Neural cell (in vitro differentiated cells): Measurements from ENCODE around the gene PHLPP1. TPM values are rescaled to one million over a fixed set of nuclear protein-coding genes. Genes with fewer than 3 reads are reported as not detected.

Experiments used
- H2AFZ ChIP-seq: fragments of 200-600, 300-800 bp; sonication (generic), shearing (Covaris generic); 2 replicates; pipeline ENCODE4 v1.6.0; 2014; ENCODE audit warnings: low read depth, mild to moderate bottlenecking, antibody characterized with exemption, low read length, moderate library complexity
- H3F3A ChIP-seq: fragments of 200-600 bp; shearing (Covaris generic); 2 replicates; pipeline ENCODE4 v1.6.1; 2016; ENCODE audit warnings: mild to moderate bottlenecking, moderate library complexity, mixed read lengths, antibody characterized with exemption, low read length; ENCODE audit not compliant: insufficient read depth, poor library complexity, severe bottlenecking
- H3K27ac ChIP-seq: fragments of 200-600, 300-800 bp; sonication (generic), shearing (Covaris generic); 2 replicates; pipeline ENCODE4 v1.5.1; 2014; ENCODE audit warnings: mild to moderate bottlenecking, low read length, moderate library complexity
- H3K27me3 ChIP-seq: fragments of 300-800, 200-600 bp; sonication (generic), shearing (Covaris generic); 2 replicates; pipeline ENCODE4 v1.6.0; 2014; ENCODE audit warnings: mild to moderate bottlenecking, low read depth, low read length, moderate library complexity; ENCODE audit not compliant: insufficient read depth
- H3K36me3 ChIP-seq: fragments of 300-800, 200-600 bp; sonication (generic), shearing (Covaris generic); 2 replicates; pipeline ENCODE4 v1.5.1; 2014; ENCODE audit warnings: mild to moderate bottlenecking, antibody characterized with exemption, low read length, moderate library complexity; ENCODE audit not compliant: insufficient read depth
- H3K4me2 ChIP-seq: fragments of 300-800, 200-600 bp; sonication (generic), shearing (Covaris generic); 2 replicates; pipeline ENCODE4 v1.6.0; 2014; ENCODE audit warnings: mild to moderate bottlenecking, low read length
- H3K4me3 ChIP-seq: fragments of 300-800, 200-600 bp; sonication (generic), shearing (Covaris generic); 2 replicates; pipeline ENCODE4 v1.5.1; 2014; ENCODE audit warnings: mild to moderate bottlenecking, low read length, moderate library complexity
- H3K79me2 ChIP-seq: fragments of 200-600 bp; shearing (Covaris generic); replicated peaks from 2 replicates; pipeline ENCODE4 v1.6.0; 2014; ENCODE audit warnings: mild to moderate bottlenecking, low read length, moderate library complexity; ENCODE audit not compliant: insufficient read depth
- H3K9ac ChIP-seq: fragments of 300-800, 200-600 bp; sonication (generic), shearing (Covaris generic); 2 replicates; pipeline ENCODE4 v1.6.1; 2016; ENCODE audit warnings: mild to moderate bottlenecking, low read length, mixed read lengths
- H3K9me2 ChIP-seq: fragments of 200-600 bp; shearing (Covaris generic); 2 replicates; pipeline ENCODE4 v1.6.1; 2016; ENCODE audit warnings: mild to moderate bottlenecking, low read length, mixed read lengths; ENCODE audit not compliant: insufficient read depth
- H3K9me3 ChIP-seq: fragments of 200-600, 300-800 bp; sonication (generic), shearing (Covaris generic); 2 replicates; pipeline ENCODE4 v1.6.1; 2016; ENCODE audit warnings: mild to moderate bottlenecking, mixed run types, low read length, moderate library complexity, mixed read lengths
- H4K20me1 ChIP-seq: fragments of 200-600 bp; shearing (Covaris generic); 2 replicates; pipeline ENCODE4 v1.6.1; 2016; ENCODE audit warnings: mild to moderate bottlenecking, mixed run types; ENCODE audit not compliant: insufficient read depth
- EP300 ChIP-seq: fragments of 450-650 bp; conservative IDR thresholded peaks from 2 replicates; pipeline ENCODE4 v1.6.1; 2014; ENCODE audit warnings: antibody characterized with exemption, mild to moderate bottlenecking, moderate library complexity; ENCODE audit not compliant: poor library complexity, severe bottlenecking
- EZH2 ChIP-seq: fragments of 200-600, 300-800 bp; shearing (Covaris generic), sonication (generic); IDR thresholded peaks from 2 replicates; pipeline ENCODE4 v1.6.1; 2014; ENCODE audit warnings: antibody characterized with exemption, low read length, borderline replicate concordance, mild to moderate bottlenecking; ENCODE audit not compliant: insufficient read depth, poor library complexity, severe bottlenecking
- MXI1 ChIP-seq: fragments of 450-650 bp; conservative IDR thresholded peaks from 2 replicates; pipeline ENCODE4 v1.6.1; 2014; ENCODE audit warnings: antibody characterized with exemption, mild to moderate bottlenecking; ENCODE audit not compliant: poor library complexity, severe bottlenecking
- POLR2AphosphoS5 ChIP-seq: IDR thresholded peaks from 2 replicates; pipeline ENCODE4 v1.6.1; 2012
- RAD21 ChIP-seq: fragments of 450-650 bp; conservative IDR thresholded peaks from 2 replicates; pipeline ENCODE4 v1.6.1; 2014; ENCODE audit warnings: antibody characterized with exemption, mild to moderate bottlenecking, moderate library complexity
- SMC3 ChIP-seq: fragments of 450-650 bp; conservative IDR thresholded peaks from 2 replicates; pipeline ENCODE4 v1.6.1; 2014; ENCODE audit warnings: antibody characterized with exemption, mild to moderate bottlenecking, moderate library complexity; ENCODE audit not compliant: poor library complexity
- TAF1 ChIP-seq: IDR thresholded peaks from 2 replicates; pipeline ENCODE4 v1.6.1; 2012; ENCODE audit warnings: low read depth
- polyA plus RNA-seq: library from polyadenylated mRNA; depleted of rRNA; stranded (reverse); fragments of >200 nt; gene quantifications from 2 replicates; pipeline ENCODE4 v1.2.3, GENCODE V29; 2014
- TF ChIP-seq, protein P1 (sequence below): IDR thresholded peaks from 2 replicates; pipeline ENCODE4 v1.6.1; 2012; ENCODE audit warnings: borderline replicate concordance
- TF ChIP-seq, protein P2 (sequence below): fragments of 450-650 bp; IDR thresholded peaks from 2 replicates; pipeline ENCODE4 v1.5.1; 2014; ENCODE audit warnings: antibody characterized with exemption, mild to moderate bottlenecking, moderate library complexity; ENCODE audit not compliant: poor library complexity, severe bottlenecking

PHLPP1 gene
- polyA plus RNA-seq, 1 donor from 2014 or later, result 4.5 TPM

DNA sequence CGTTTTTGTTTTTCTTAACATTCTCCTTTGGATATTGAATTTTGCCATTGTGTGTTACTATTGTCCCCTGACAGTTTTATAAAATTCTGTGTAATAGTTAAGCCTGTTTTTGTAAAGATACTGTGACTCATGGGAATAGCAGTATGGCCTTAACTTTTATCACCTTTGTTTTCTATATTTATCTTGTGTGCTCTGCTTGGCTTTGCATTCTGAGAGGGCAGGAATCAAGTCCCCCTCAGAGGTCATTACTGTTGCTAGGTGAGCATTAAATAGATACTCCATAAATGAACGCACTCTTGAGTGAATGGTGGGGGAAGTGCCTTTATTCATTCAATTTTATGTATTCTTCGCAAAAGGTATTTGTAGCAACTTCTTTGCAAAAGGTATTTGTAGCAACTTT is 160.0 kb downstream of the PHLPP1 start:
- Histone ChIP-seq H3K4me2 (no peak overlapping the region), H3K27me3 (no peaks in the 10 kb centered on the region), H3K9me2 (no peaks in the 10 kb centered on the region), H3F3A (no peaks in the 10 kb centered on the region), H3K36me3 (no peaks in the 10 kb centered on the region), H4K20me1 (no peaks in the 10 kb centered on the region), H3K9ac (no peak overlapping the region), H3K27ac (no peak overlapping the region), H2AFZ (no peak overlapping the region), H3K79me2 (no peaks in the 10 kb centered on the region), H3K9me3 (no peaks in the 10 kb centered on the region), H3K4me3 (no peak overlapping the region)
- TF ChIP-seq RAD21 (no peak), SMC3 (no peak), POLR2AphosphoS5 (no peak), EP300 (no peak), TAF1 (no peak), MXI1 (no peak), EZH2 (no peak)
- TF ChIP-seq, protein P1, sequence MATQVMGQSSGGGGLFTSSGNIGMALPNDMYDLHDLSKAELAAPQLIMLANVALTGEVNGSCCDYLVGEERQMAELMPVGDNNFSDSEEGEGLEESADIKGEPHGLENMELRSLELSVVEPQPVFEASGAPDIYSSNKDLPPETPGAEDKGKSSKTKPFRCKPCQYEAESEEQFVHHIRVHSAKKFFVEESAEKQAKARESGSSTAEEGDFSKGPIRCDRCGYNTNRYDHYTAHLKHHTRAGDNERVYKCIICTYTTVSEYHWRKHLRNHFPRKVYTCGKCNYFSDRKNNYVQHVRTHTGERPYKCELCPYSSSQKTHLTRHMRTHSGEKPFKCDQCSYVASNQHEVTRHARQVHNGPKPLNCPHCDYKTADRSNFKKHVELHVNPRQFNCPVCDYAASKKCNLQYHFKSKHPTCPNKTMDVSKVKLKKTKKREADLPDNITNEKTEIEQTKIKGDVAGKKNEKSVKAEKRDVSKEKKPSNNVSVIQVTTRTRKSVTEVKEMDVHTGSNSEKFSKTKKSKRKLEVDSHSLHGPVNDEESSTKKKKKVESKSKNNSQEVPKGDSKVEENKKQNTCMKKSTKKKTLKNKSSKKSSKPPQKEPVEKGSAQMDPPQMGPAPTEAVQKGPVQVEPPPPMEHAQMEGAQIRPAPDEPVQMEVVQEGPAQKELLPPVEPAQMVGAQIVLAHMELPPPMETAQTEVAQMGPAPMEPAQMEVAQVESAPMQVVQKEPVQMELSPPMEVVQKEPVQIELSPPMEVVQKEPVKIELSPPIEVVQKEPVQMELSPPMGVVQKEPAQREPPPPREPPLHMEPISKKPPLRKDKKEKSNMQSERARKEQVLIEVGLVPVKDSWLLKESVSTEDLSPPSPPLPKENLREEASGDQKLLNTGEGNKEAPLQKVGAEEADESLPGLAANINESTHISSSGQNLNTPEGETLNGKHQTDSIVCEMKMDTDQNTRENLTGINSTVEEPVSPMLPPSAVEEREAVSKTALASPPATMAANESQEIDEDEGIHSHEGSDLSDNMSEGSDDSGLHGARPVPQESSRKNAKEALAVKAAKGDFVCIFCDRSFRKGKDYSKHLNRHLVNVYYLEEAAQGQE, result no peak
- TF ChIP-seq, protein P2, sequence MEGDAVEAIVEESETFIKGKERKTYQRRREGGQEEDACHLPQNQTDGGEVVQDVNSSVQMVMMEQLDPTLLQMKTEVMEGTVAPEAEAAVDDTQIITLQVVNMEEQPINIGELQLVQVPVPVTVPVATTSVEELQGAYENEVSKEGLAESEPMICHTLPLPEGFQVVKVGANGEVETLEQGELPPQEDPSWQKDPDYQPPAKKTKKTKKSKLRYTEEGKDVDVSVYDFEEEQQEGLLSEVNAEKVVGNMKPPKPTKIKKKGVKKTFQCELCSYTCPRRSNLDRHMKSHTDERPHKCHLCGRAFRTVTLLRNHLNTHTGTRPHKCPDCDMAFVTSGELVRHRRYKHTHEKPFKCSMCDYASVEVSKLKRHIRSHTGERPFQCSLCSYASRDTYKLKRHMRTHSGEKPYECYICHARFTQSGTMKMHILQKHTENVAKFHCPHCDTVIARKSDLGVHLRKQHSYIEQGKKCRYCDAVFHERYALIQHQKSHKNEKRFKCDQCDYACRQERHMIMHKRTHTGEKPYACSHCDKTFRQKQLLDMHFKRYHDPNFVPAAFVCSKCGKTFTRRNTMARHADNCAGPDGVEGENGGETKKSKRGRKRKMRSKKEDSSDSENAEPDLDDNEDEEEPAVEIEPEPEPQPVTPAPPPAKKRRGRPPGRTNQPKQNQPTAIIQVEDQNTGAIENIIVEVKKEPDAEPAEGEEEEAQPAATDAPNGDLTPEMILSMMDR, result no peak

DNA sequence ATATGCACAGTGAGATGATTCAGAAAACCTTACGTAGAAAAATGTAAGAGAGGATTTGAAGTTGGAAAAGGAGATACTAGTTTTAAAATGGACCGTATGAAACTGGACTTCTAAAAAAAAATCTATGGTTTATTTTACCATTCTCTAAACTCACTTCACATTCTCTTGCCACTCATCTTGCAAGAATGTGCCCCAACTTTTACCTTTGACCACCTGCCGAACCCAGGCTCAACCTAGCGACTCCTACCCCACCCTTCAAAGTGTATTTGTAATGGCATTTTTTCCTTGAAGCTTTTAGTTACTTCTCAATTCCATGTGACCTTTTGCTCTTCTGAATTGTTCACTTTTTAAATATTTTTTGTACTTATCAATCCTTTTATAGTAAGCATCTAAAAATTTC is 160.8 kb downstream of the PHLPP1 start:
- H2AFZ ChIP-seq, result no peak overlapping the region
- H3K27ac ChIP-seq, result no peak overlapping the region
- no peaks in the 10 kb centered on the region for H3K36me3 ChIP-seq
- no peaks in the 10 kb centered on the region for H3K9me2 ChIP-seq
- TF ChIP-seq RAD21 (no peak), EZH2 (no peak), SMC3 (no peak), POLR2AphosphoS5 (no peak), MXI1 (no peak), EP300 (no peak), TAF1 (no peak)
- TF ChIP-seq, protein P2, result no peak
- TF ChIP-seq, protein P1, result no peak
- no peaks in the 10 kb centered on the region for H3K9me3 ChIP-seq
- H3K4me3 ChIP-seq, result no peak overlapping the region
- H3F3A ChIP-seq, result no peaks in the 10 kb centered on the region
- no peak overlapping the region for H3K9ac ChIP-seq
- H3K27me3 ChIP-seq, result no peaks in the 10 kb centered on the region
- H4K20me1 ChIP-seq, result no peaks in the 10 kb centered on the region
- H3K4me2 ChIP-seq, result no peak overlapping the region
- no peaks in the 10 kb centered on the region for H3K79me2 ChIP-seq
